Epithelial cell of prostate (primary cell): ENCODE measurements around the gene RGS17.
"Not testable (repeated sequence)": the region's sequence is repeated elsewhere in the genome, so short reads cannot be mapped to it uniquely, and the experiment has no call there.

Source experiments
- DNase-seq: peaks from one replicate; pipeline ENCODE4 v3.0.0-alpha.2; 2011; ENCODE audit warnings: low read depth, low spot score
- H3K27ac ChIP-seq: fragments of 450-650 bp; 2 replicates; pipeline ENCODE4 v1.5.1; 2017; ENCODE audit warnings: mild to moderate bottlenecking

RGS17 gene, protein sequence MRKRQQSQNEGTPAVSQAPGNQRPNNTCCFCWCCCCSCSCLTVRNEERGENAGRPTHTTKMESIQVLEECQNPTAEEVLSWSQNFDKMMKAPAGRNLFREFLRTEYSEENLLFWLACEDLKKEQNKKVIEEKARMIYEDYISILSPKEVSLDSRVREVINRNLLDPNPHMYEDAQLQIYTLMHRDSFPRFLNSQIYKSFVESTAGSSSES

GRCh38 chr6:153131037-153131981 is at the start of gene RGS17:
Gene RGS17, minus strand, starts transcription at chr6:153131282. Its CDS starts 87,264 bp downstream, at chr6:153044018.
- DNase-seq = no peak
- no peak within 1 kb of the TSS for H3K27ac ChIP-seq

DNA sequence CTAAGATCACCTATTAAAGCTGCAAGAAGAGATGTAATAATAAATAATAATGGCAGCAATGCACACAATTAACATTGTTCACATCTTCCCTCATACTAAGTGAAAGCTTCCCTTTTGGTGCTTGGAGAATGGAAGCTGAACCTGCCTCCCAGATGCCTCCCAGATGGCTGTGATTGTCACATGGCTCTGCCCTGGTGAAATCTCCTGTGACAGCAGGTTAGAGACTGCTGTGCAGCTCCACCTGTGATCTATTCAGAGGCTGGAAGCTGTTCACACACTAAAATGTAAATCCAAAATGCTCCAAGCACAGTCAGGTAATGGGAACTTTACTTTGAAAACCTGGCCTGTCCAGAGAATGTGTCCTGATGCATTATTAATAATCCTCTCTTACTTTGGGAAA is 41.7 kb upstream of the RGS17 start:
- no peak for DNase-seq
- H3K27ac ChIP-seq = no peak overlapping the region

- peak overlapping the region; percentile 36 for H3K27ac ChIP-seq
- DNase-seq = peak; percentile 68
Observed at GRCh38 chr6:153170511-153170910, 39.4 kb upstream of the RGS17 start.

GRCh38 chr6:153167907-153168306 is 36.8 kb upstream of the RGS17 start:
- peak overlapping the region; percentile 76 for H3K27ac ChIP-seq
- DNase-seq = no peak

GRCh38 chr6:153167061-153167891 is 36.2 kb upstream of the RGS17 start:
- peak overlapping the region; percentile 76 for H3K27ac ChIP-seq

DNA sequence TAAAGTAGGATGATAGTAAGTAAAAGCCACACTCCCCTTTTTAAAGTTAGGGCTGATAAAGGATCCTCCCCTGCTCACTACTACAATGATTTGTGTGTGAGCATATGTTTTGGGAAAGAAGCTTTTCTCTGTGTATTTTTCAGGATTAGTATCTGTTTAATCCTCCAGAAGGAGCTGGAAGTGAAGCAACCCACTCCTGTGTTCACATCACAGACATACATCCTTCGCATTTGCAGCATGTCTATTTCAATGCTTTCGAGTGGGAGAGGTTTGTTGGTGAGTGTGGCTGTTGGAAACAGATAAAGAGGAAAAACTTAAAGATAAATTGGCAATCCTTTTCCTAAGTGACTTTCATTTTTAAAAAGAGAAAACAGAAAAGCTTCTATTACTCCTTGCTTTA is 31.6 kb upstream of the RGS17 start:
- DNase-seq = no peak
- H3K27ac ChIP-seq = peak overlapping the region; percentile 21

More at GRCh38 chr6:153167061-153167891, 36.2 kb upstream of the RGS17 start:
- DNase-seq = peak; percentile 31

- peak overlapping the region; percentile 21 for H3K27ac ChIP-seq
Observed at GRCh38 chr6:153162172-153162571, 31.1 kb upstream of the RGS17 start.

DNA sequence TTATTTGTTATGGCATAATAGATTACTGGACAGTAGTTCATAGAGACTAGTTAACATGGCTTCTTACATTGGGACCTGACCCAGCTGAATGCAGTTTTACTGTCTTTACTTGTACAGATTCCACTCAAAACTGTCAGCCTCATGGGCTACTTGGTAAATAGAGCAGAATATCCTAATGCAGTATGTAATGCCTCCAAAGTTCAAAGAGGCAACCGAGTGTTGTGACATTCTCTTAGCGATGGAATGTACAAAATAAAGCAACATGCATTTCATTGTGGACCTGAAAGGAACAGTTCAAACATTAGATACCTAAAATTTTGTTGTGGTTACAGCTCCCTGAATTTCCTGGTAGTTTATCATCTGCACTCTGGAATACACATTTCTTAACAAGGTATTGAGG is 29.1 kb upstream of the RGS17 start:
- DNase-seq = no peak
- no peak overlapping the region for H3K27ac ChIP-seq

More at GRCh38 chr6:153162172-153162571, 31.1 kb upstream of the RGS17 start:
- no peak for DNase-seq

DNA sequence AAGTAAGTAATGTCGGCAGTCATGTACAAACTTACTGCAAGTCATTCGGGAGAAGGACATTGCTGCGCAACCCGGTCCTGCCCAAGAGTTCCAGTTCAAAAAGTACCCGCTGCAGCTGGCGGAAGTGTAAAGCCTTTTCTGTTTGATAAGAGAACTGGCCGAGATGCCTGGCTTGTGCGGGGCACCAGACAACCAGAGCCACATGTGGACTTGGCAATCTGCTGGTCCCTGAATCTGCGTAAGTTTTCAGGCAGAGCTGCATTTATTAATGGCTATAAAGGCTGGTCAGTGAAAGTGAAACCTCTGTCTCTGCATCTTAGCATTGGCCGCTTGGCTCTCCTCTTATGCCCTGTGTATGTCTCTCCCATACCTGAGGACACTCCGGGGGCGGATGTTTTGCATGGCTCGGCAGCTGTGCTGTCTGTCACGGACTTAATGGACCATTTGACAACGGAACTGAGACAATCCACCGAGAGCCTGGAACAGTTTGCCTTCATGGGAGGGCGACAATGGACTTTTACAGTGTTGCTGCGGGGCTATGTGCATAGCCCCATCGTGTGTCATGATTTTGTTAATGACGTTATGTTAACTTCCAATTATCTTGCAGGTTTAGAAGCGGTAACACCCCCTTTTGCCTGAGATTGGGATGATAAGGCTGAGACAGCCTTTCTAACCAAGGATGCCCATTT is 19.8 kb upstream of the RGS17 start:
- no peak overlapping the region for H3K27ac ChIP-seq
- no peak for DNase-seq

DNA sequence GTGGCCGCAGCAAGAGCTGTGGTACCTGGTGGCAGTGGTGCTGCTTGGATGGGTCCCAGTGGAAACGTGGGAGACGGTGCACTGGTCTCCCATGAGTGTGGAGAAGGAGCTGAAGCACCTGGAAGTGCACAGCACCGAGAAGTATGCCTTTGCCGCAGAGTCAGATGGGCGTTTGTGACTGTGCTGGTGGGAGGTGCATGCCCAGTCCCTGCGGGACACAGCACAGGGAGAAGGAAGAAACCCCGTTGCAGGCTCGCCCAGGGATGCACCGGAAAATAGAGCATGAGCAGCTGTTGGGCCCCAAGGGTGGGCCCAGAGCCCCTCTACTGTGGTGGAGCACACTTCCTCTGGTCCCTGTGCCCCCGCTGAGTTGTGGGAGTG is 19.3 kb upstream of the RGS17 start:
- no peak overlapping the region for H3K27ac ChIP-seq
- DNase-seq = no peak

GRCh38 chr6:153149891-153150290 is 18.8 kb upstream of the RGS17 start:
- DNase-seq = no peak

GRCh38 chr6:153146413-153146812 is 15.3 kb upstream of the RGS17 start:
- DNase-seq = no peak
- H3K27ac ChIP-seq = no peak overlapping the region

More at GRCh38 chr6:153149891-153150290, 18.8 kb upstream of the RGS17 start:
- H3K27ac ChIP-seq = no peak overlapping the region

DNA sequence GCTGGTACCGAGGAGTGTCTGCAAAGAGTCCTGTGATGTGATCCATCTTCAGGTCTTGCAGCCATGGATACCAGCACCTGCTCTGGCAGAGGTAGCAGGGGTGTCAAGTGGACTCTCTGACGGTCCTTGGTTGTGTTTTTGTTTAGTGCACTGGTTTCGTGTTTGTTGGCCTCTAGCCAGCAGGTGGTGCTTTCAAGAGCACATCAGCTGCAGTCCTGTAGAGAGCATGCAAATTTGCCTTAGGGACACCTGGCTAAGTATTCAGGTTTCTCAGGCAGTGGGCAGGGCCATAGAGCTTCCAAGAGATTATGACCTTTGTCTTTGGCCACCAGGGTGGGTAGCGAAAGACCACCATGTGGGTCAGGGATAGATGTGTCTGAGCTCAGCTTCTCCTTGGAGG is 14.5 kb upstream of the RGS17 start:
- no peak overlapping the region for H3K27ac ChIP-seq

GRCh38 chr6:153143200-153143599 is 12.1 kb upstream of the RGS17 start:
- no peak for DNase-seq
- no peak overlapping the region for H3K27ac ChIP-seq

More for the DNA sequence above, 14.5 kb upstream of the RGS17 start:
- no peak for DNase-seq

DNA sequence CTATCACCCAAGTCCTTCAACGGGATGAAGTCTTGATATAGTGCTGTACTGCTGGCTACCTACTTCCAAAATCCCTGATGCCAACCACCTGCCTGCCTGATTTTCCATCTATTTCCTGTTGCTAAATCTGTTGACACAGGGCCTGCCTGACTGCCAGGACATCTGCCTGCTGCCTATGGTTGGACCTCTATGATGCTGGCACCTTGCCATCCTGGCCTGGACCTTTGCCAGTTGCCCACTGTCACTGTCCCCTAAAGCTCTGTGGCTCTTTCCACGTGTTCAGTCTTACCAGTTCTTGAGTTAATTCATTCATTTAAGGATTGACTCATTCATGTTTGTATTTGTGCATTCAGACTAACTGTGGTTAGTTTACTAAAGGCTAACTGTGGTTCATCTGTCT is 9.2 kb upstream of the RGS17 start:
- H3K27ac ChIP-seq = no peak overlapping the region
- DNase-seq = no peak

GRCh38 chr6:153138930-153139329 is 7.8 kb upstream of the RGS17 start:
- H3K27ac ChIP-seq = no peak overlapping the region
- no peak for DNase-seq

DNA sequence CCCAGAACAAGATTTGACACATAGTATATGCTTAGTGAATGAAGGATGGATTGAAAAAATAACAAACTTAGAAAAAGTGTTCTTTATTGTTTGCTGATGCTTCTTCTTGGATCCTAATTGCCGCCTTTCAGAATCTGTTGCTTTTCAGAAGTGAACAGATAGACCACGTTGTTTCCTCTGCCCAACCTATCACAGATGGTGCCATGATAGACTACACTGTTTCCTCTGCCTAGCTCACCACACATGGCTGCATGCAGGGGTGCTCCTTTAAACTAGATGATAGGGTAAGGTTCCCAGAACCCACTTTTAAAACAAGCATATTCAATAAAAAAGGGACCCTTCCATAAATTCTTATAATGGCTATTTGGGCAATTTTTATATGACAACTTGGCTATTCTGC is 4.6 kb upstream of the RGS17 start:
- DNase-seq = no peak
- H3K27ac ChIP-seq = no peak overlapping the region

GRCh38 chr6:153133667-153134066 is 2.6 kb upstream of the RGS17 start:
- not testable (repeated sequence) for H3K27ac ChIP-seq, DNase-seq

DNA sequence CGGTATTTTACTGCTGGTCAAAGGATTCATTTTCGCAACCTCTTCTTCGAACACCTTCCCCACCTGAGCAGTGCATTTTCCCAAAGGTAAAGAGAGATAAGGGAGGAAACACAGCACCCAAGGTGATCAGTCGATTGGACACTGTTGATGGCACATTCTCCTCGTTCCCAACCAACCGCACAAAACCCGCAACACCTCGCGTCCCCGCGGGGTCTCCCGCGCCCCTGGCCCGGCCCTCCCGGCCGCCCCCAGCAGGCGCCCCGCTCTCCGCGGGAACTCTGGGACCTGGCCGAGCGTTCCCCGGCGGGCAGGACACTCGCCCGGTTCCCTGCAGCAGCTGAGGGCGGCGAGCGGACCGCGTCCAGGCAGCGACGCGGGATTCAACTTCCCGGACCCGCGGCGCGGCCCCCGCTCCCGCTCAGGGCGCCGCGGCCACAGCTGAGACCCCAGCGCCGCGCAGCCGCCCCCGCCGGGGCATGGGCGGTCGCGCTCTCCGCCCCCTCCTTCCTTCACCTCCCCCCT is 506 bp downstream of the RGS17 start:
- DNase-seq = no peak
- H3K27ac ChIP-seq = no peak overlapping the region
